ENCODE measurements around the gene ESR1. TPM values are rescaled to one million over a fixed set of nuclear protein-coding genes. Genes with fewer than 3 reads are reported as not detected.

Gene ESR1
- total and polyA plus RNA-seq, 9 donors: 6.6 to 44.5 (median 18.5) TPM

GRCh38 chr6:151763303-151763702 is 44.2 kb upstream of the ESR1 start:
- Histone ChIP-seq H3K4me3 (peak overlapping the region; percentile 37), H3K9me3 (no peaks in the 10 kb centered on the region), H3K36me3 (no peaks in the 10 kb centered on the region), H3K27ac (peak overlapping the region; percentile 4 to 84), H3K27me3 (no peaks in the 10 kb centered on the region), H3K4me1 (ENCODE audit: insufficient read depth) (peaks cover 4% of the 10 kb centered on the region)
- intact Hi-C loops (cut with DNase I): loop anchor here (5.0 to 10.0 kb wide), 4 partner anchors 71 to 501 kb away; no protein-coding TSS in a partner anchor
- DNase-seq: peak in 2 of 5 donors; percentile 27 to 60
- 6 to 25% (median 10%) methylated on average over 9 of the region's 9 CpGs for WGBS, 3 donors
- no peak for TF ChIP-seq POLR2A (IDR thresholded peaks at IDR 0.05)
- TF ChIP-seq, protein P1, sequence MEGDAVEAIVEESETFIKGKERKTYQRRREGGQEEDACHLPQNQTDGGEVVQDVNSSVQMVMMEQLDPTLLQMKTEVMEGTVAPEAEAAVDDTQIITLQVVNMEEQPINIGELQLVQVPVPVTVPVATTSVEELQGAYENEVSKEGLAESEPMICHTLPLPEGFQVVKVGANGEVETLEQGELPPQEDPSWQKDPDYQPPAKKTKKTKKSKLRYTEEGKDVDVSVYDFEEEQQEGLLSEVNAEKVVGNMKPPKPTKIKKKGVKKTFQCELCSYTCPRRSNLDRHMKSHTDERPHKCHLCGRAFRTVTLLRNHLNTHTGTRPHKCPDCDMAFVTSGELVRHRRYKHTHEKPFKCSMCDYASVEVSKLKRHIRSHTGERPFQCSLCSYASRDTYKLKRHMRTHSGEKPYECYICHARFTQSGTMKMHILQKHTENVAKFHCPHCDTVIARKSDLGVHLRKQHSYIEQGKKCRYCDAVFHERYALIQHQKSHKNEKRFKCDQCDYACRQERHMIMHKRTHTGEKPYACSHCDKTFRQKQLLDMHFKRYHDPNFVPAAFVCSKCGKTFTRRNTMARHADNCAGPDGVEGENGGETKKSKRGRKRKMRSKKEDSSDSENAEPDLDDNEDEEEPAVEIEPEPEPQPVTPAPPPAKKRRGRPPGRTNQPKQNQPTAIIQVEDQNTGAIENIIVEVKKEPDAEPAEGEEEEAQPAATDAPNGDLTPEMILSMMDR (IDR thresholded peaks at IDR 0.05): peak in 2 of 3 donors; percentile 57 to 66
- no peak for TF ChIP-seq EP300 (IDR thresholded peaks at IDR 0.05)

GRCh38 chr6:151763938-151764680 is 43.4 kb upstream of the ESR1 start:
- WGBS, 3 donors: 25 to 50% (median 26%) methylated on average over 20 of the region's 20 CpGs
- Histone ChIP-seq H3K4me1 (ENCODE audit: insufficient read depth) (peaks cover 4% of the 10 kb centered on the region), H3K4me3 (peak overlapping the region; percentile 37), H3K27ac (peak overlapping the region; percentile 4 to 84), H3K9me3 (no peaks in the 10 kb centered on the region), H3K27me3 (no peaks in the 10 kb centered on the region), H3K36me3 (no peaks in the 10 kb centered on the region)
- intact Hi-C loops (cut with DNase I): loop anchor here (5.0 to 10.0 kb wide), 4 partner anchors 72 to 501 kb away; no protein-coding TSS in a partner anchor
- TF ChIP-seq EP300 (IDR thresholded peaks at IDR 0.05) (no peak), POLR2A (IDR thresholded peaks at IDR 0.05) (peak; percentile 35)
- TF ChIP-seq, protein P1 (IDR thresholded peaks at IDR 0.05): peak; percentile 22 to 61 (median 36)
- DNase-seq: peak; percentile 94 to 97 (median 97)

GRCh38 chr6:151765444-151765886 is 42.0 kb upstream of the ESR1 start:
- Histone ChIP-seq H3K9me3 (no peaks in the 10 kb centered on the region), H3K27me3 (no peaks in the 10 kb centered on the region), H3K36me3 (no peaks in the 10 kb centered on the region), H3K4me1 (ENCODE audit: insufficient read depth) (peaks cover 1% of the 10 kb centered on the region), H3K27ac (no peak overlapping the region), H3K4me3 (no peak overlapping the region)
- WGBS, 3 donors: 0 to 2% (median 2%) methylated on average over 2 of the region's 2 CpGs
- TF ChIP-seq EP300 (IDR thresholded peaks at IDR 0.05) (no peak), POLR2A (IDR thresholded peaks at IDR 0.05) (no peak)
- TF ChIP-seq, protein P1 (IDR thresholded peaks at IDR 0.05): peak; percentile 71
- intact Hi-C loops (cut with DNase I): loop anchor here in 2 of 4 donors (10.0 kb wide), 2 partner anchors 359 to 499 kb away; no protein-coding TSS in a partner anchor
- DNase-seq: peak in 3 of 5 donors; percentile 23 to 69 (median 48)

DNA sequence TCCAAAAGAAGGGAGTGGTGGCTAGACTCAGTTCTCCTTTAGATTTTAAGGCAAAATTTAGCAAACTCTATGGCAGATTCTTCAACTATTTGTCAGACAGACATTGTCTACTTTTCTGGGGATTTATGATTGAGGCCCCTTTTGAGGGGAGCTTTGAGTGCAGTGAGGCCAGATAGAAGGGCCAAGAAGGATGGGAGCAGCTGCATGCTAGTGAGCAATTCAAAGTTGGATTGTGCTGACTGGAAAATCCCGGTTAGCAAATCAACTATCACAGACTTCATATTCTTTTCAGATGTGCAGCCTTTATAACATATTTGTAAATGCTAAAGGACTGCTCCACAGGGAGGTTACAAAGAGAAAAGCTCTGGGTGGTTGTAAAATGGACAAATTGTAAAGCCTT is 35.0 kb upstream of the ESR1 start:
- no peak for DNase-seq
- no peak overlapping the region for H3K27ac ChIP-seq
- H3K4me1 ChIP-seq (ENCODE audit: insufficient read depth): no peaks in the 10 kb centered on the region
- H3K27me3 ChIP-seq: no peaks in the 10 kb centered on the region
- H3K9me3 ChIP-seq: no peaks in the 10 kb centered on the region
- intact Hi-C loops (cut with DNase I): no loop called here
- TF ChIP-seq EP300 (IDR thresholded peaks at IDR 0.05) (no peak), POLR2A (IDR thresholded peaks at IDR 0.05) (no peak)
- TF ChIP-seq, protein P1 (IDR thresholded peaks at IDR 0.05): no peak
- WGBS, 3 donors: 90 to 100% (median 96%) methylated on average over 1 of the region's 1 CpG
- no peak overlapping the region for H3K4me3 ChIP-seq
- H3K36me3 ChIP-seq: no peaks in the 10 kb centered on the region
